GM12872 (cell line): ENCODE data around the gene ETV3.

Experiments used
- TF ChIP-seq, protein P1 (sequence below): IDR thresholded peaks from 3 replicates; pipeline ENCODE4 v1.5.1; 2011; ENCODE audit warnings: low read depth, mild to moderate bottlenecking, low read length, moderate library complexity; ENCODE audit not compliant: insufficient read depth

ETV3 gene

GRCh38 chr1:157138220-157139051, at the start of gene ETV3:
TSS of gene ETV3 (minus strand) at chr1:157138395. CDS start at chr1:157136352, 2,043 bp downstream.
- TF ChIP-seq, protein P1, sequence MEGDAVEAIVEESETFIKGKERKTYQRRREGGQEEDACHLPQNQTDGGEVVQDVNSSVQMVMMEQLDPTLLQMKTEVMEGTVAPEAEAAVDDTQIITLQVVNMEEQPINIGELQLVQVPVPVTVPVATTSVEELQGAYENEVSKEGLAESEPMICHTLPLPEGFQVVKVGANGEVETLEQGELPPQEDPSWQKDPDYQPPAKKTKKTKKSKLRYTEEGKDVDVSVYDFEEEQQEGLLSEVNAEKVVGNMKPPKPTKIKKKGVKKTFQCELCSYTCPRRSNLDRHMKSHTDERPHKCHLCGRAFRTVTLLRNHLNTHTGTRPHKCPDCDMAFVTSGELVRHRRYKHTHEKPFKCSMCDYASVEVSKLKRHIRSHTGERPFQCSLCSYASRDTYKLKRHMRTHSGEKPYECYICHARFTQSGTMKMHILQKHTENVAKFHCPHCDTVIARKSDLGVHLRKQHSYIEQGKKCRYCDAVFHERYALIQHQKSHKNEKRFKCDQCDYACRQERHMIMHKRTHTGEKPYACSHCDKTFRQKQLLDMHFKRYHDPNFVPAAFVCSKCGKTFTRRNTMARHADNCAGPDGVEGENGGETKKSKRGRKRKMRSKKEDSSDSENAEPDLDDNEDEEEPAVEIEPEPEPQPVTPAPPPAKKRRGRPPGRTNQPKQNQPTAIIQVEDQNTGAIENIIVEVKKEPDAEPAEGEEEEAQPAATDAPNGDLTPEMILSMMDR, result no peak

DNA sequence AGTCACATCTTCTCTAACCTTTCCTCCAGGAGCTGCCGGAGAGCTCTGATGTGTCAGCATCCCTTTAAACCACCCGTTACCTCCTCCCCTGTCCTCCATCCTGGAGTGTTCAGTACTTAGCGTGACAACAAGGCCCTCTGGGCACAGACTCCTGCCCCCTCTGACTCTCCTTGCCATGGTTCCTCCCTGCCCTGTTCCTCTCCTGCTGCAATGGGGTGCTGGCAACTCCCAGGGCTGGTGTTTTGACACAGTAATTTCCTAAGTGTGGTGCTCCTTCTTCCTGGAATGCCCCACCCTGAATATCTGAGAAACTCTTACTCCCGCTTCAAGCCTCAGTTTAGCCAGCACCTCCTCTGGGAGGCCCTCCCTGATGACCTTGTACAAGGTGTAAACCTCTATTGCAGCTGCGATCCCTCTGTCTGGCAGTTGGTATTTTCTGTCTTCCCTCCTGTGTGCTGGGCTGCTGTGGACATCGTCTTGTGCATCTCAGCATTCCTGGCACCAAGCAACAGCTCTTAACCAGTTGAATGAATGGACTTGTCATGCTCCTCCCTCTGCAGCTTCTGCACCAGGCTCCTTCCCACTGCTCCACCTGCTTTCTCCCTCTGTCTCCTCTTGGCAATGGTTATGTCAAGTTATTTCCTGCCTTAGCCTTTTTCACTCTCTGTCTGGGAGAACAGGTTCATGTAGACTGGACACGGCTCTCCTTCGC, 48.2 kb upstream of the ETV3 start:
- TF ChIP-seq, protein P1, result no peak

- TF ChIP-seq, protein P1, result no peak
Measured at GRCh38 chr1:157183870-157184269, 45.7 kb upstream of the ETV3 start.

- TF ChIP-seq, protein P1, result no peak
Measured at GRCh38 chr1:157181790-157182189, 43.6 kb upstream of the ETV3 start.

- TF ChIP-seq, protein P1, result no peak
Measured at GRCh38 chr1:157181258-157181657, 43.1 kb upstream of the ETV3 start.

DNA sequence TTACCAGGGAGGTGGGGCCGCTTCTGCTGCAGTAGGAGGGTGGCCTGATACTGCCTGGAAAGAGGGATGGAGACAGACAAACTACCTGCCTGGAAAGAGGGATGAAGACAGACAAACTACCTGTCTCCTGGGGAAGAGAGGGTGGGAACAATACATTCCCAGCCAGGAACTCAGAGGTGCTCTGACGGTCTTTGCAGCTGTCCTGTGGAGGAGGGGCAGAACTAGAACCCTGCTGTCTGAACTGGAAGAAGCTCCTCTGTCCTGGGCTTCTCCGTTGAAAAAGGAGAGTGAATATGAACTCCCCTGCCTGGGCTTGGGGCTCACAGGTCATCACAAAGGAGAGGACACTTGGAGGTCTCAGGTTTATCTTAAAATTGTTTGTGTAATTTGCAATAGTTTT, 40.3 kb upstream of the ETV3 start:
- TF ChIP-seq, protein P1, result no peak

GRCh38 chr1:157177733-157178394, 39.7 kb upstream of the ETV3 start:
- TF ChIP-seq, protein P1, result no peak
